IPS-20b (cell line): ENCODE data around the gene AKR1C3.
"Not testable (repeated sequence)": the region's sequence is repeated elsewhere in the genome, so short reads cannot be mapped to it uniquely, and the experiment has no call there.

ENCODE experiments used
- H3K27ac ChIP-seq: one replicate; pipeline ENCODE4 v1.5.1; 2013; ENCODE audit warnings: low read length
- H3K27me3 ChIP-seq: 2 replicates; pipeline ENCODE4 v1.6.1; 2013; ENCODE audit warnings: mild to moderate bottlenecking, low read length, inconsistent platforms; ENCODE audit not compliant: insufficient read depth
- H3K36me3 ChIP-seq: 2 replicates; pipeline ENCODE4 v1.6.1; 2013; ENCODE audit warnings: low read depth, mild to moderate bottlenecking, inconsistent platforms, low read length, moderate library complexity; ENCODE audit not compliant: insufficient read depth
- H3K4me1 ChIP-seq: 2 replicates; pipeline ENCODE4 v1.6.1; 2013; ENCODE audit warnings: mild to moderate bottlenecking, control low read depth, inconsistent platforms, low read length, moderate library complexity; ENCODE audit not compliant: insufficient read depth
- H3K4me3 ChIP-seq: 2 replicates; pipeline ENCODE4 v1.5.1; 2013; ENCODE audit warnings: mild to moderate bottlenecking, low read length, inconsistent platforms
- H3K9ac ChIP-seq: 2 replicates; pipeline ENCODE4 v1.6.1; 2013; ENCODE audit warnings: low read depth, mild to moderate bottlenecking, inconsistent platforms, low read length, moderate library complexity
- H3K9me3 ChIP-seq: 2 replicates; pipeline ENCODE4 v1.6.1; 2013; ENCODE audit warnings: mild to moderate bottlenecking, low read depth, low read length, inconsistent platforms; ENCODE audit not compliant: insufficient read depth

AKR1C3 gene

DNA sequence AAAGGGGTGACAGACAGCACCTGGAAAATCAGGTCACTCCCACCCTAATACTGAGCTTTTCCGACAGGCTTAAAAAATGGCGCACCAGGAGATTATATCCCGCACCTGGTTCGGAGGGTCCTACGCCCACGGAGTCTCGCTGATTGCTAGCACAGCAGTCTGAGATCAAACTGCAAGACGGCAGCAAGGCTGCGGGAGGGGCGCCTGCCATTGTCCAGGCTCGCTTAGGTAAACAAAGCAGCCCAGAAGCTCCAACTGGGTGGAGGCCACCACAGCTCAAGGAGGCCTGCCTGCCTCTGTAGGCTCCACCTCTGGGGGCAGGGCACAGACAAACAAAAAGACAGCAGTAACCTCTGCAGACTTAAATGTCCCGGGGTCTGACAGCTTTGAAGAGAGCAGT, 15.6 kb downstream of the AKR1C3 start:
- H3K4me3 ChIP-seq, H3K9ac ChIP-seq, H3K27ac ChIP-seq, H3K36me3 ChIP-seq, H3K4me1 ChIP-seq, H3K27me3 ChIP-seq: not testable (repeated sequence)
- H3K9me3 ChIP-seq: peaks cover 24% of the 10 kb centered on the region

DNA sequence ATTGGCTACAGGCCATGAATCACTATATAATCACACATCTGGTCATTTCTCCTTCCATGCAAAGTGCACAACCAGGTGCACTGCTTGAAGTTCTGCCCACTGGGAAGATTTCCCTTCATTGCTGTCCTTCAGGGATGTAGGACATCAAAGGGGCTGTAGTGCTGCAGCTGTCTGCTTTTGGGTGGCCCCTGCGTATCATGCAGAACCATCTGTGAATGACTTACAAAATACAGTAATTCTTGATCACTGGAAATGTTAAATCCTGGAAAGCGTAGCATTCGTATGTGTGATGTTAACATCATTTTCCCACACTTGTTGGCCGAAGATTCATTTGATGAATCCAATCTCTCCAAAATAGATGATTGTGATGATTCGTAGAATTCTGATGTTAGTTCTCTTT, 22.4 kb downstream of the AKR1C3 start:
- H3K36me3 ChIP-seq: no peaks in the 10 kb centered on the region
- H3K4me3 ChIP-seq: no peak overlapping the region
- no peaks in the 10 kb centered on the region for H3K27me3 ChIP-seq
- H3K4me1 ChIP-seq: no peaks in the 10 kb centered on the region
- no peak overlapping the region for H3K27ac ChIP-seq
- peaks cover 45% of the 10 kb centered on the region for H3K9me3 ChIP-seq
- H3K9ac ChIP-seq: no peak overlapping the region

DNA sequence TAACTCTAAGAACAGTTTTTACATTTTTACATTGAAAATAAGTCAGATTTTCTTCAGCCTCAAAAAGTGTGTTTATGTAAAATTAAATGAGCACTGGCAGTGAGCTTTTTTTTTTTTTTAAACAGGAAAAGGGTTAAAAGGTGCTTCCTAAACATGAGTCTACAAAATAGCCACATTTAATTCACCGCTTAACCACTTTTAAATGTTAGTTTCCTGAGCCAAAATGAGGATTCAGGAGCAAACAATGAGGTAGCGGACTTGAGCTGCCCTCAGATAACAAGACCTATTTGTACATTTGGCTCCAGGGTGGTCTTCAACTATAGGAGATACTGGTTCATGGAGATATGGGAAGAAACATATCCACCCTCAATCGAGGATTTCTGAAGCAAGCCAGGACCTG, 22.8 kb downstream of the AKR1C3 start:
- Histone ChIP-seq H3K36me3 (no peaks in the 10 kb centered on the region), H3K4me3 (no peak overlapping the region), H3K27me3 (no peaks in the 10 kb centered on the region), H3K27ac (no peak overlapping the region), H3K9ac (no peak overlapping the region), H3K4me1 (no peaks in the 10 kb centered on the region), H3K9me3 (peaks cover 50% of the 10 kb centered on the region)

DNA sequence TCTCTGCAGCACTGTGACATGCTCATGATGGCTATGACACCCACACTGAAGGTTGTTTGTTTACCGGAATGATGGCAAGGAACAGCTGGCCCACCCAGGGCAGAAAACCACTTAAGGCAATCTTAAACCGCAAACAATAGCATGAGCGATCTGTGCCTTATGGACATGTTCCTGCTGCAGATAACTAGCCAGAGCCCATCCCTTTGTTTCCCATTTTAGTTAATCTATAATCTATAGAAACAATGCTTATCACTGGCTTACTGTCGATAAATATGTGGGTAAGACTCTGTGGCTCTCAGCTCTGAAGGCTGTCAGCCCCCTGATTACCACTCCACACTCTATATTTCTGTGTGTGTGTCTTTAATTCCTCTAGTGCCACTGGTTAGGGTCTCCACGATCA, 25.8 kb downstream of the AKR1C3 start:
- H3K9ac ChIP-seq, H3K36me3 ChIP-seq, H3K4me3 ChIP-seq, H3K4me1 ChIP-seq, H3K27ac ChIP-seq, H3K27me3 ChIP-seq: not testable (repeated sequence)
- H3K9me3 ChIP-seq: peaks cover 51% of the 10 kb centered on the region

DNA sequence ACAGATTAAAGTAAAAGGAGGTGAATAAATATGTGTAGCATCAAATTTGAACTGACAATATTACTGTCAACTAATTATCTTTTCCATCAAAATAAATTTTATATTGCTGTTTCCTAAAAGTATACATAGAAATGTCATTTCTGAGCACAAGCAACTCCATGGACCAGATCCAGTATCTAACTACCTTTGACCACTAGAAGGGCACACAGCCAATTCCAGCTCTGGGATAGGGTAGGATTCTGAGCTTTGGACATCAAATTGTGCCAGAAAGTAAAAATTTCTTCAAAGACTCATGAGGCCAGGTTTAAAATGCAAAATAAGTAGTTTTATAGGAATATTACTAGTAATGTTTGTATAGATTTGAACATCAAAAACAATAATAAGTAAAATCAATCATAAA, 29.7 kb downstream of the AKR1C3 start:
- peaks cover 50% of the 10 kb centered on the region; the same call in 1 of the 2 replicates for H3K9me3 ChIP-seq
- H3K9ac ChIP-seq: no peak overlapping the region
- no peak overlapping the region for H3K27ac ChIP-seq
- H3K4me3 ChIP-seq: no peak overlapping the region
- H3K4me1 ChIP-seq: no peaks in the 10 kb centered on the region
- H3K36me3 ChIP-seq: no peaks in the 10 kb centered on the region
- no peaks in the 10 kb centered on the region for H3K27me3 ChIP-seq

DNA sequence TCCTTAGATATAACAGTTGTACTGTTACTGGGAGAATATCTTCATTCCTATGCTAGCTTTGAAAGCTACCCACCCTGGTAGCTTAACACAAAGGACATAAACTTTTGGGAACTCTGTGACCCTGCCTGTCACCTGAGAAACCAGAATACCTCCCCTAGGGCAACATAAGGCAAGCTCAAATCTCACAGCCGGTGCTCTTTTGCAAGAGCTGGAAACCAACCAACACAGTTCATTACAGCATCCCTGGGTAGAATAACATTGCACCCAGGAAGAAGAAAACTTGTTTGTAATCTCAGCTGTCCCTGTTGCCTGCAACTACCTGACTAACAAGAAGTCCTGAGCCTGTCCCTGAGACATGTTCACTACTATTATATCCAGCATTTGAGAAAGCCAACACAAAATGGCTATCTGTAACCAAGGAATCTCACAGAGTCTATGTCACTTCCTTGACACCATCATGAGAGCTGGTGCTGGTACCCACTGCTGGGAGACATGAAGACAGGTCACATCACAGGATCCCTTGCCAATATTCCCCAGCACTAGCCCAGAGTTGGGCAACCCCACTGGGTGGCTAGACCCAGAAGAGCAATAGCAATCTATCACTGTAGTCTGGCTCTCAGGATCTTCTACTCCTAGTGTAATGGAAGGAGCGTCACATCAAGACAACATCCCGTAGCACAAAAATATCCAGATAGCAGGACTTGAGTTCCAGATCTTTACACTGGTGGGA, 31.3 kb downstream of the AKR1C3 start:
- Histone ChIP-seq H3K4me1 (no peaks in the 10 kb centered on the region), H3K4me3 (no peak overlapping the region), H3K27me3 (no peaks in the 10 kb centered on the region), H3K36me3 (no peaks in the 10 kb centered on the region), H3K27ac (no peak overlapping the region), H3K9ac (no peak overlapping the region), H3K9me3 (peaks cover 49% of the 10 kb centered on the region)

DNA sequence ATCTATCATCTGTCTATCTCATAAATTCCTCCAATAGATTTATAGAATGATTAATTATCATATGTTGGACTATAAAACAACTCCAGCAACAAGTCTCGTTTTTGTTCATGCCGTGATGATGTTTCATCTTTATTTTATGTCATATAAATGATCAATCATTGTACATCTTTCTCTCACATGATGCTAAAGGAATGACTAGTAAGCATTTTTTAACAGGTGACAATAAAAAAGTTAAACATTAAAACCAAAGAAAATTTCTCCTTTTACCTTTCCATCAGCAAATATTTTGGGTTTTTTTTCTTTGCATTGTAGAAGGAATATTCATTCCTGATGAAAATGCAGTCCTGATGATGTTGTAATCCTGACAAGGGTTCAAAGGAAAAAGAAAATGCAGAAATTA, 41.4 kb downstream of the AKR1C3 start:
- H3K27me3 ChIP-seq: no peaks in the 10 kb centered on the region
- no peak overlapping the region for H3K4me3 ChIP-seq
- H3K27ac ChIP-seq: no peak overlapping the region
- H3K36me3 ChIP-seq: no peaks in the 10 kb centered on the region
- no peak overlapping the region for H3K9ac ChIP-seq
- H3K9me3 ChIP-seq: peaks cover 43% of the 10 kb centered on the region
- no peaks in the 10 kb centered on the region for H3K4me1 ChIP-seq

DNA sequence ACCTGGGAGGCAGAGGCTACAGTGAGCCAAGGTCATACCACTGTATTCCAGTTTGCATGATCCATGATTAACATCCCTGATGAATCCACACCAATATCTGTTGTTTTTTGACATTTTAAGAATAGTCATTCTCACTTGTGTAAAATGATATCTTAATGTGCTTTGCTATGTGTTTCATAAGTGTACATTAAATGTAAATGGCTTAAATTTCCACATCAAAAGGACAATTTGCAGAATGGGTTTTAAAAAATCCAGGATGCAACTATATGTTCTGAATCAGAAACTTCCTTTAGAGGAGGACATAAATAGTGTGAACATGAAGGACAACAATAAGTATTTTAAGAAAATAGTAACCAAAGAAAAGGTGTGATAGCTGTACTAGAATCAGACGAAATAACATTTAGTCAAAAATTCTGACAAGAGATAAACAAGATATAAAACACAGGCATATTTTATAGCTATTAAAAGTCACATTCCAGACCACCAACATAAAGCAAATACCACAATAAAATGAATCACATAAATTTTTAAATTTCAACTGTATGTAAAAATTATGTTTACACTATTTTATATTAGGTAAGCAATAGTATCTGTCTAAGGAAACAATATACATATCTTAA, 42.4 kb downstream of the AKR1C3 start:
- no peaks in the 10 kb centered on the region for H3K4me1 ChIP-seq
- H3K36me3 ChIP-seq: no peaks in the 10 kb centered on the region
- H3K9me3 ChIP-seq: peaks cover 42% of the 10 kb centered on the region
- no peak overlapping the region for H3K9ac ChIP-seq
- no peak overlapping the region for H3K27ac ChIP-seq
- H3K4me3 ChIP-seq: no peak overlapping the region
- no peaks in the 10 kb centered on the region for H3K27me3 ChIP-seq

DNA sequence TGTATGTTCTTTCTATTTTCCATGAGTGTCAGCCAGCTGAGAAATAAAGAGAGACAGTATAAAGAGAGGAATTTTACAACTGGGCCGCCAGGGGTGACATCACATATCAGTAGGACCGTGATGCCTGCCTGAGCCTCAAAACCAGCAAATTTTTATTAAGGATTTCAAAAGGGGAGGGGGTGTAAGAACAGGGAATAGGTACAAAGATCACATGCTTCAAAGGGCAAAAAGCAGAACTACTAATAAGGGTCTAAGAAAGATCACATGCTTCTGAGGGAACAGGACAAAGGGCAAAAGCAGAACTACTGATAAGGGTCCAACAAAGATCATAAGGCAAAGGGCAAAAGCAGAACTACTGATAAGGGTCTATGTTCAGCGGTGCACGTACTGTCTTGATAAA, 43.5 kb downstream of the AKR1C3 start:
- H3K36me3 ChIP-seq, H3K9ac ChIP-seq, H3K27me3 ChIP-seq, H3K4me1 ChIP-seq, H3K4me3 ChIP-seq, H3K27ac ChIP-seq: not testable (repeated sequence)
- H3K9me3 ChIP-seq: peaks cover 51% of the 10 kb centered on the region

DNA sequence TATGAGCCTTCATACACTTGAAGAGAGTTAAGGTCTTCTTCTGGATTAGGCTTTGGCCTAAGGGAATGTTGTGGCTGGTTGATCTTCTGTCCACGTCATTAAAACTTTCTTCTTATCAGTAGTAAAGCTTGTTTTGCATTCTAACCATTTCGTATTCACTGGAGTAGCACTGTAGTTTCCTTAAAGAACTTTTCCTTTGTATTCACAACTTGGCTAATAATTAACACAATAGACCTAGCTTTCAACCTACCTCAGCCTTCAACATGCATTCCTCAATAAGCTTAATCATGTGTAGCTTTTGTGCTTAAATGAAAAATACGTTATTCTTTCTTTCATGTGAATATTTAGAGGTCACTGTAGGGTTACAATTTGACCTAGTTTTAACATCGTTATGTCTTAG, 48.0 kb downstream of the AKR1C3 start:
- H3K4me1 ChIP-seq: no peaks in the 10 kb centered on the region
- H3K36me3 ChIP-seq: no peaks in the 10 kb centered on the region
- H3K27ac ChIP-seq: no peak overlapping the region
- no peaks in the 10 kb centered on the region for H3K27me3 ChIP-seq
- H3K9ac ChIP-seq: no peak overlapping the region
- H3K9me3 ChIP-seq: peaks cover 31% of the 10 kb centered on the region
- H3K4me3 ChIP-seq: no peak overlapping the region

DNA sequence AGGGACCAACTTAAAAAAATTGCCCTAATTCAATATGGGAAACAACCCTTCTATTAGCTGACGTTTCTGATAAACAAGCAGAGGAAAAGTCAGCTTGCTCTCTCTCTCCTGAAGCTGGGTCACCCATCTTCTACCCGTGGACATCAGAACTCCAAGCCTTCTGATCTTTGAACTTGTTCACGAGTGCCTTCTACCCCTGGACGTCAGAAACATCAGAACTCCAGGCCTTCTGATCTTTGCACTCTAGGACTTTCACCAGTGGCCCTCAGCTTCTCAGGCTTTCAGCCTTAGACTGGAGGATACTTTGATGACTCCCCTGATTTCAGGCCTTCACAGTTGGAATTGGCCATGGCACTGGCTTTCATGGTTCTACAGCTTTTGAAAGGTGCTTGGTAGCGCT, 48.9 kb downstream of the AKR1C3 start:
- no peak overlapping the region for H3K4me3 ChIP-seq
- H3K4me1 ChIP-seq: no peaks in the 10 kb centered on the region
- peaks cover 25% of the 10 kb centered on the region for H3K9me3 ChIP-seq
- no peak overlapping the region for H3K9ac ChIP-seq
- H3K27me3 ChIP-seq: no peaks in the 10 kb centered on the region
- H3K27ac ChIP-seq: no peak overlapping the region
- H3K36me3 ChIP-seq: no peaks in the 10 kb centered on the region

DNA sequence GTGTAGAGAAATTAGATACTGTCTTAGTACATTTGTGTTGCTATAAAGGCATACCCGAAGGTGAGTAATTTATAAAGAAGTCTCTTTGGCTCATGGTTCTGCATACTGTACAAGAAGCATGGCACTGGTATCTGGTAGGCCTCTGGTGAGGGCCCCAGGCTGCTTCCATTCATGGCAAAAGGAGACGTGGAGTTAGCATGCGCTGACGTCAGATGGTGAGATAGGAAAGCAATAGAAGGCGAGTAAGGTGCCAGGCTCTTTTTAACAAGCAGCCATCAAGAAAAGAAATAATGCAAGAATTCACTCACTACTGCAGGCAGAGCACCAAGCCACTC, 52.7 kb downstream of the AKR1C3 start:
- Histone ChIP-seq H3K9me3 (peaks cover 45% of the 10 kb centered on the region), H3K4me3 (no peak overlapping the region), H3K9ac (no peak overlapping the region), H3K27ac (no peak overlapping the region), H3K36me3 (no peaks in the 10 kb centered on the region), H3K27me3 (no peaks in the 10 kb centered on the region), H3K4me1 (no peaks in the 10 kb centered on the region)
